GM13977 (cell line): ENCODE measurements around the gene RNF157.

Source experiments
- DNase-seq: peaks from one replicate; pipeline ENCODE4 v3.0.0; 2012; ENCODE audit warnings: low spot score
- CTCF ChIP-seq: IDR thresholded peaks from 2 replicates; pipeline ENCODE4 v1.5.1; 2012; ENCODE audit warnings: mild to moderate bottlenecking, control low read depth; ENCODE audit not compliant: insufficient read depth; ENCODE audit errors: extremely low read depth, missing control alignments
- in situ Hi-C: fragments of 300-500 bp; cut with MboI; formaldehyde crosslinking; loops from one replicate; pipeline ENCODE4 v1.12.0; 2022; ENCODE audit warnings: low sequenced_read_pairs, low pct_unique_long_range_greater_than_20kb, mixed read lengths, inconsistent platforms; ENCODE audit not compliant: unreplicated experiment

The RNF157 gene

GRCh38 chr17:76156662-76156991, 83.7 kb downstream of the RNF157 start:
- in situ Hi-C loops = no loop called here
- DNase-seq = no peak
- no peak for TF ChIP-seq CTCF

GRCh38 chr17:76155988-76156661, 84.2 kb downstream of the RNF157 start:
- DNase-seq = no peak
- TF ChIP-seq CTCF = no peak
- in situ Hi-C loops = no loop called here

GRCh38 chr17:76154936-76155845, 85.1 kb downstream of the RNF157 start:
- in situ Hi-C loops = no loop called here
- no peak for TF ChIP-seq CTCF
- no peak for DNase-seq

GRCh38 chr17:76154292-76154691, 86.0 kb downstream of the RNF157 start:
- no peak for TF ChIP-seq CTCF
- no peak for DNase-seq
- in situ Hi-C loops = no loop called here

GRCh38 chr17:76153640-76154039, 86.7 kb downstream of the RNF157 start:
- in situ Hi-C loops = no loop called here
- no peak for DNase-seq
- TF ChIP-seq CTCF = no peak

GRCh38 chr17:76153202-76153601, 87.1 kb downstream of the RNF157 start:
- no peak for TF ChIP-seq CTCF
- in situ Hi-C loops = no loop called here
- no peak for DNase-seq
